Measurements from ENCODE around the gene HSD3B7.
"Not testable (repeated sequence)": the region's sequence is repeated elsewhere in the genome, so short reads cannot be mapped to it uniquely, and the experiment has no call there.

The HSD3B7 gene

GRCh38 chr16:30984669-30985400 lies at the start of gene HSD3B7:
TSS of gene HSD3B7 (plus strand) at chr16:30985207. CDS start at chr16:30985659, 452 bp downstream.
- peak; percentile 77 for DNase-seq

- DNase-seq = no peak
These were observed 47.3 kb upstream of the HSD3B7 start for GRCh38 chr16:30937692-30938091.

- DNase-seq = not testable (repeated sequence)
These were observed 45.4 kb upstream of the HSD3B7 start for GRCh38 chr16:30939571-30939970.

GRCh38 chr16:30941600-30942425 lies 43.2 kb upstream of the HSD3B7 start:
- peak; percentile 68 for DNase-seq

- DNase-seq = no peak
These were observed 42.6 kb upstream of the HSD3B7 start for GRCh38 chr16:30942426-30942806.

GRCh38 chr16:30944352-30944751 lies 40.7 kb upstream of the HSD3B7 start:
- DNase-seq = no peak

GRCh38 chr16:30946671-30947540 lies 38.1 kb upstream of the HSD3B7 start:
- no peak for DNase-seq

GRCh38 chr16:30947541-30947858 lies 37.5 kb upstream of the HSD3B7 start:
- no peak for DNase-seq

GRCh38 chr16:30947859-30948666 lies 36.9 kb upstream of the HSD3B7 start:
- no peak for DNase-seq

- peak; percentile 33 for DNase-seq
These were observed 36.0 kb upstream of the HSD3B7 start, which contains the start of gene ORAI3 for GRCh38 chr16:30948667-30949649. TSS of gene ORAI3 (plus strand) at chr16:30949068. CDS start at chr16:30949290, 222 bp downstream.

- DNase-seq = peak; percentile 52
These were observed 35.1 kb upstream of the HSD3B7 start for GRCh38 chr16:30949650-30950515.

GRCh38 chr16:30950516-30951065 lies 34.4 kb upstream of the HSD3B7 start:
- no peak for DNase-seq

GRCh38 chr16:30951193-30951592 lies 33.8 kb upstream of the HSD3B7 start:
- no peak for DNase-seq

- DNase-seq = no peak
These were observed 33.3 kb upstream of the HSD3B7 start for GRCh38 chr16:30951750-30952149.

- DNase-seq = no peak
These were observed 31.9 kb upstream of the HSD3B7 start for GRCh38 chr16:30953111-30953510.

GRCh38 chr16:30953511-30954124 lies 31.4 kb upstream of the HSD3B7 start:
- peak; percentile 65 for DNase-seq

GRCh38 chr16:30954993-30955392 lies 30.0 kb upstream of the HSD3B7 start:
- no peak for DNase-seq

- DNase-seq = peak; percentile 94
These were observed 28.2 kb upstream of the HSD3B7 start for GRCh38 chr16:30956601-30957455.
